ENCODE measurements around the gene ITPRIPL2. TPM values are rescaled to one million over a fixed set of nuclear protein-coding genes. Genes with fewer than 3 reads are reported as not detected.

Gene ITPRIPL2
- total and polyA plus RNA-seq, 11 donors: 3.1 to 43.2 (median 14.1) TPM

GRCh38 chr16:19116711-19117449 is 3.1 kb downstream of the ITPRIPL2 start:
- TF ChIP-seq CTCF (IDR thresholded peaks at IDR 0.05): no peak
- TF ChIP-seq POLR2A (IDR thresholded peaks at IDR 0.05): no peak
- WGBS, 4 donors: 53 to 61% (median 54%) methylated on average over 6 of the region's 6 CpGs
- Histone ChIP-seq H3K27ac (peak overlapping the region in 9 of 12 donors; percentile 5 to 99 (median 76)), H3K4me3 (peak overlapping the region in 7 of 12 donors; percentile 73 to 94 (median 85)), H3K4me1 (peaks cover 3 to 75% (median 57%) of the 10 kb centered on the region in 12 donors), H3K27me3 (peaks cover 0 to 8% (median 0%) of the 10 kb centered on the region in 9 donors), H3K36me3 (peaks cover 0 to 48% (median 26%) of the 10 kb centered on the region in 9 donors), H3K9me3 (no peaks in the 10 kb centered on the region)
- intact Hi-C loops (cut with DNase I): loop anchor here in 1 of 10 donors (10.0 kb wide), 1 partner anchor 48 kb away; the partner anchor contains the start of gene SYT17
- no peak for ATAC-seq
- no peak for DNase-seq

GRCh38 chr16:19118938-19119431 is 5.2 kb downstream of the ITPRIPL2 start:
- intact Hi-C loops (cut with DNase I): loop anchor here in 1 of 10 donors (10.0 kb wide), 1 partner anchor 46 kb away; the partner anchor contains the start of gene SYT17
- peaks cover 3 to 63% (median 51%) of the 10 kb centered on the region in 12 donors for H3K4me1 ChIP-seq
- H3K27me3 ChIP-seq: peaks cover 0 to 8% (median 0%) of the 10 kb centered on the region in 9 donors
- H3K4me3 ChIP-seq: peak overlapping the region in 9 of 12 donors; percentile 26 to 92 (median 39)
- ATAC-seq: peak; percentile 34 to 73 (median 66)
- peak in 4 of 5 donors; percentile 54 to 69 (median 64) for DNase-seq
- no peaks in the 10 kb centered on the region for H3K9me3 ChIP-seq
- TF ChIP-seq POLR2A (IDR thresholded peaks at IDR 0.05) (no peak), CTCF (IDR thresholded peaks at IDR 0.05) (no peak)
- H3K36me3 ChIP-seq: peaks cover 0 to 56% (median 26%) of the 10 kb centered on the region in 9 donors
- WGBS, 4 donors: 38 to 45% (median 40%) methylated on average over 6 of the region's 6 CpGs
- H3K27ac ChIP-seq: peak overlapping the region; percentile 13 to 96 (median 77)

GRCh38 chr16:19119564-19119963 is 5.8 kb downstream of the ITPRIPL2 start:
- intact Hi-C loops (cut with DNase I): loop anchor here in 1 of 10 donors (10.0 kb wide), 1 partner anchor 45 kb away; the partner anchor contains the start of gene SYT17
- DNase-seq: no peak
- peaks cover 0 to 59% (median 30%) of the 10 kb centered on the region in 9 donors for H3K36me3 ChIP-seq
- 46 to 59% (median 55%) methylated on average over 5 of the region's 5 CpGs for WGBS, 4 donors
- peak in 1 of 4 donors; percentile 57 for ATAC-seq
- H3K27me3 ChIP-seq: peaks cover 0 to 6% (median 0%) of the 10 kb centered on the region in 9 donors
- H3K27ac ChIP-seq: peak overlapping the region; percentile 13 to 96 (median 77)
- H3K4me1 ChIP-seq: peaks cover 3 to 63% (median 50%) of the 10 kb centered on the region in 12 donors
- H3K9me3 ChIP-seq: no peaks in the 10 kb centered on the region
- peak overlapping the region in 9 of 12 donors; percentile 26 to 92 (median 39) for H3K4me3 ChIP-seq
- TF ChIP-seq CTCF (IDR thresholded peaks at IDR 0.05) (no peak), POLR2A (IDR thresholded peaks at IDR 0.05) (no peak)
